Right lobe of liver (tissue), 4 donors: ENCODE results near the gene ACP7.

ENCODE experiments used
- POLR2A ChIP-seq: fragments of 450-650 bp; IDR thresholded peaks from one replicate; pipeline ENCODE4 v1.6.1; 2017; ENCODE audit warnings: antibody characterized with exemption, mild to moderate bottlenecking
- TF ChIP-seq, protein P1 (sequence below), 4 donors: fragments of 200-600 bp in 3 of 4; fragments of 450-650 bp in 1 of 4; IDR thresholded peaks; one replicate each; pipeline versions ENCODE4 v1.5.1 to v1.8.0; 2016 to 2022; ENCODE audit warnings: antibody characterized with exemption in 4 of 4, mild to moderate bottlenecking in 2 of 4
- donor health status: DM: no; HTN: no; CAD: no.
- donor health status: DM: no; HTN: no; CAD: no.
- donor health status: DM: no; HTN: yes; CAD: no.

DNA sequence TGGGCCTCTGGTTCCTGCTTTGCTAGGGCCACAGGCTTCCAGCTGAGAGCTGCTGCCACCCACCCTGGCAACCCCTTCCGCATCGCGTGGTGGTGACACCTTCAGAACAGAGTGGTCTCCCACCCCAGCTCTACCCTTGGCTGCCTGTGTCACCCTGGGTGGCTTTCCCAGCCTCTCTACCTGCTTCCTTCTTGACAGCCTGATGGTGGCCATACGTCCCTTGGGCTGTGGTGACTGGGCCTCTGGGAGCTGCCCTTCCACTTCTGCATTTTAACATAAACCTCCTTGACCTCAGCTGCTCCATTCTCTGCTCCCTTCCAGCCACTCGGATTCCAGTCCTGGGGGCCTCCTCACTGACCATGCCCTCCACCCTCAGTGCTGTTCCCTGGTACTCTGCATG, 58.5 kb downstream of the ACP7 start:
- TF ChIP-seq, protein P1, sequence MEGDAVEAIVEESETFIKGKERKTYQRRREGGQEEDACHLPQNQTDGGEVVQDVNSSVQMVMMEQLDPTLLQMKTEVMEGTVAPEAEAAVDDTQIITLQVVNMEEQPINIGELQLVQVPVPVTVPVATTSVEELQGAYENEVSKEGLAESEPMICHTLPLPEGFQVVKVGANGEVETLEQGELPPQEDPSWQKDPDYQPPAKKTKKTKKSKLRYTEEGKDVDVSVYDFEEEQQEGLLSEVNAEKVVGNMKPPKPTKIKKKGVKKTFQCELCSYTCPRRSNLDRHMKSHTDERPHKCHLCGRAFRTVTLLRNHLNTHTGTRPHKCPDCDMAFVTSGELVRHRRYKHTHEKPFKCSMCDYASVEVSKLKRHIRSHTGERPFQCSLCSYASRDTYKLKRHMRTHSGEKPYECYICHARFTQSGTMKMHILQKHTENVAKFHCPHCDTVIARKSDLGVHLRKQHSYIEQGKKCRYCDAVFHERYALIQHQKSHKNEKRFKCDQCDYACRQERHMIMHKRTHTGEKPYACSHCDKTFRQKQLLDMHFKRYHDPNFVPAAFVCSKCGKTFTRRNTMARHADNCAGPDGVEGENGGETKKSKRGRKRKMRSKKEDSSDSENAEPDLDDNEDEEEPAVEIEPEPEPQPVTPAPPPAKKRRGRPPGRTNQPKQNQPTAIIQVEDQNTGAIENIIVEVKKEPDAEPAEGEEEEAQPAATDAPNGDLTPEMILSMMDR (IDR thresholded peaks at IDR 0.05) = no peak
- TF ChIP-seq POLR2A = no peak
